IgD-negative memory B cell (primary cell): ENCODE data around the gene TMEM187. TPM values are rescaled to one million over a fixed set of nuclear protein-coding genes. Genes with fewer than 3 reads are reported as not detected.

Experiments used
- H3K27ac Mint-ChIP-seq, 3 donors: one replicate each; pipeline ENCODE4 v1.8.0; 2020 to 2022; ENCODE audit warnings: mild to moderate bottlenecking in 3 of 3, mixed read lengths in 3 of 3, moderate library complexity in 1 of 3
- H3K27me3 Mint-ChIP-seq: one replicate; pipeline ENCODE4 v1.8.0; 2021; ENCODE audit warnings: mixed read lengths
- H3K36me3 Mint-ChIP-seq: one replicate; pipeline ENCODE4 v1.8.0; 2020; ENCODE audit warnings: mild to moderate bottlenecking, mixed read lengths
- H3K4me1 Mint-ChIP-seq, 3 donors: one replicate each; pipeline ENCODE4 v1.8.0; 2020 to 2022; ENCODE audit warnings: mixed read lengths in 3 of 3, mild to moderate bottlenecking in 1 of 3
- H3K4me3 Mint-ChIP-seq, 4 donors: one replicate each; pipeline ENCODE4 v1.8.0; 2020 to 2022; ENCODE audit warnings: mild to moderate bottlenecking in 4 of 4, mixed read lengths in 4 of 4, moderate library complexity in 3 of 4
- H3K9me3 Mint-ChIP-seq, 3 donors: one replicate each; pipeline ENCODE4 v1.8.0; 2020 to 2021; ENCODE audit warnings: mixed read lengths in 3 of 3, mild to moderate bottlenecking in 1 of 3
- polyA plus RNA-seq: library from polyadenylated mRNA; unstranded; fragments of 300-500 nt; fragmentation: Illumina TruSeq; gene quantifications from one replicate; pipeline ENCODE4 v1.2.3, GENCODE V29; 2021

TMEM187 gene
- polyA plus RNA-seq, 1 donor from 2014 or later: 7.1 TPM

DNA sequence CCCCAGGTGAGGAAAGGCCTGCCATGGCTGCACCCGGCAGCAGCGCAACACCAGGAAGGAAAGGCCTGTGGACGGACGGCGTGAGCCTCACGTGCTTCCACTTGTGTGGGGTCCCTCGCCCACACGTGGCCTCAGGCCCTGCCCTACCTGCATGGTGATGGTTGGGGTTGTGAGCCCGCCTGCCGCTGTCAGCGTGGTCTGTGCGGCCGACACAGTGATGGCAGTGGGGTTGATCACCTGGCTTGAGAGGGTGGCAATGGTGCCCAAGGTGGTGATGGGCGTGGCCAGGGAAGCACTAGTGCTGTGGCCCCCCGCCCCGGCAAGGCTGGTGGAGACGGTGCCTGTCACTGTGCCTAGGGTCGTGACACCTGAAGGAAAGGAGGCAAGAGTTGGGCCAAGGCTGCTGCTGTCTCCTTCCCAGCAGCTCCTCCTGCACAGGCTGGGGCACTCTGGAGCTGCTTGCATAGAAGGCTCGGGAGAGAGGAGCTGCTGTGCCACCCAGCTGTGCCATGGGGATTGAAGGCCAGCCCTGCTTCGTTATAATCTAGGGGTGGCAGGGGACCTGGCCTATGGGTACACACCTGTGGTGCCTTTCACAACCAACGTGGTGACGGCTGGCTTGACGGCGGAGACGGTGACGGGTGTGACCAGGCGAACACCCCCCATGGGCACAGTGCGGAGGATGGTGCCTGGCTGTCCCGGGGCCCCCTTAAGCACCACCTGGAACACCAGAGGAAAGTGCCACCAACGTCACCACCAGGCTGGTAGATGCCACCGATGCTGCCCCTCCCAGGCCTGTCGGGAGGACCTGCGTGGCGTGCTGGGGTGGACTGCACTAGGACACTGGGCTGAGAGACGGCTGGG lies 16.3 kb upstream of the TMEM187 start:
- H3K4me3 Mint-ChIP-seq: no peak overlapping the region
- H3K27me3 Mint-ChIP-seq: no peaks in the 10 kb centered on the region
- H3K27ac Mint-ChIP-seq: peak overlapping the region in 2 of 3 donors; percentile 47 to 51
- H3K4me1 Mint-ChIP-seq: peaks cover 3 to 4% (median 3%) of the 10 kb centered on the region in 3 donors
- peaks cover 5% of the 10 kb centered on the region for H3K36me3 Mint-ChIP-seq
- no peaks in the 10 kb centered on the region for H3K9me3 Mint-ChIP-seq

DNA sequence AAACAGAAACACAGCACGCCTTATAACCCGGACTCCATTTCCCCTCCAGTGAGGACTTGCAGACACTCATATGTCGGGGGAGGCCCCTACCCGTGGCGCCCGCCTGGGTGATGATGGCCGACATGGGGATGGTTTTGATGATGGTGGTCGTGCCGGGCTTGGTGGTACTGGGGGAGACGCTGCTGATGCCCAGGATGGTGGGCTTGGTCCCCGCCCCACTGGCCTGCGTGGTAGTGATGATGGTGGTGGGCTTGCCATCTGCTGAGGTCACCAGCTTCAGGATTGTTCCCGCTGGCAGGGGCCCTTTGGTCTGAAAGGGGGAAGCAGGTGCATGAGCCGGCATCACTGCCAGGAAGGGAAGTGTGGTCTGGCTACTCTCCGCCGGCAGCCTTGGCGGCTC lies 15.3 kb upstream of the TMEM187 start:
- H3K27me3 Mint-ChIP-seq: no peaks in the 10 kb centered on the region
- H3K36me3 Mint-ChIP-seq: peaks cover 5% of the 10 kb centered on the region
- H3K4me3 Mint-ChIP-seq: peak overlapping the region in 1 of 4 donors; percentile 70
- no peaks in the 10 kb centered on the region for H3K9me3 Mint-ChIP-seq
- H3K4me1 Mint-ChIP-seq: peaks cover 3 to 4% (median 3%) of the 10 kb centered on the region in 3 donors
- H3K27ac Mint-ChIP-seq: no peak overlapping the region

DNA sequence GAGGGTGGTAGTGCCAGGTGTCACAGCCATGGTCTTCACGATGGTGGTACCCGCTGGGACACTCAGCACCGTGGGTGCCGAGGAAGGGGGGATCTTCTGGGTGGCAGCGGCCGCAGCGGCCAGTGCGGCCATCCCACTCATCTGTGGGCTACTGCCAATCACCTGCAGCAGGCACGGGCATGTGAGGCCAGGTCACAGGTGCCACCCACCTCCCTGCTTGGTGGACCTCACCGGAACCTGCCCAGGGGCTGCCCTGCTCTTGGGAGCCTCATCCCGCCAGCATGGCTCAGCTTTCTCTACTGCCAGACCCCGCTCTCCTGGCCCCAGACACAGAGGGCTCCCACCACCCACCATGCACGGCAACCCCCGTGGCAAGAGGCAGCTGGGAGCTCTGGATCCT lies 13.9 kb upstream of the TMEM187 start:
- Mint-ChIP-seq H3K27me3 (no peaks in the 10 kb centered on the region), H3K27ac (peak overlapping the region in 1 of 3 donors; percentile 80), H3K4me3 (no peak overlapping the region), H3K9me3 (no peaks in the 10 kb centered on the region), H3K36me3 (peaks cover 5% of the 10 kb centered on the region), H3K4me1 (peaks cover 0 to 5% (median 0%) of the 10 kb centered on the region in 3 donors)

DNA sequence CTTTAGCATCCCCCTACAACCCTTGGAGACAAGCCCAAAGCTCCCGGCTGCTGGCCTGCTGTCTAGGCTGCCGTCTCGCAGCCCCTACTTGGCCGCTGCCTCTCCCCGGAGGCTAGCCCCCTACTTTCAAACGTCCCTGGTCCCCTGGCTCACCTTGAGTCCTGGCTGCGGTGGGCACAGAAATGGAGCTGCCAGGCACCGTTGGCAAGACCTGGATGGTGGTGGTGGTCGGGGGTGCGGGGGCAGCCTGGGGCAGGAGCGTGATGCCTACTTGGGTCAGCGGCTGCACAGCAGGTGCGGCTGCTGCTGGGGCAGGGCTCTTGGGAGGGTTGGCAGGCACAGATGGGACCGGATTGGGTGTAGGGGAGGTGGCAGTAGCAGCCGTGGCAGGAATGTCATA lies 12.9 kb upstream of the TMEM187 start:
- peaks cover 0 to 5% (median 0%) of the 10 kb centered on the region in 3 donors for H3K4me1 Mint-ChIP-seq
- H3K27me3 Mint-ChIP-seq: no peaks in the 10 kb centered on the region
- peaks cover 3% of the 10 kb centered on the region for H3K36me3 Mint-ChIP-seq
- H3K9me3 Mint-ChIP-seq: no peaks in the 10 kb centered on the region
- H3K27ac Mint-ChIP-seq: no peak overlapping the region
- H3K4me3 Mint-ChIP-seq: no peak overlapping the region

DNA sequence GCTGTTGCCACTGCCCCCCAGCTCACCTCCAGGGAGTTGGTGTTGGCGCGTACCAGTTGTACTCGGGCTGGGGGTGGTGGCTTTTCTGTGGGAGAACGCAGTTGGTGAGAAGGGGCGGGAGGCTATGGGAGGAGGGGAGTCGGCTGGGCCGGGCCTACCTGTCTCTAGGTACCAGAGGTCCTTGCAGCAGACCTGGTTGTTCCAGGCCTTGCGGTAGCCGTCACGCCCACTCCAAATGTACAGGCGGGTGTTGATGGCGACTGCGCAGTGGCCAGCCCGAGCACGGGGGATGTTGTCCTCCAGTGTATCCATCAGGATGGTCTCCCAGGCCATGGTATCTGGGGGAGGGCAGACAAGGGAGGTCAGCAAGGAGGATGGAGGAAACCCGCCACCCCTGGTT lies 12.5 kb upstream of the TMEM187 start:
- H3K36me3 Mint-ChIP-seq: peaks cover 3% of the 10 kb centered on the region
- no peak overlapping the region for H3K4me3 Mint-ChIP-seq
- H3K27ac Mint-ChIP-seq: no peak overlapping the region
- no peaks in the 10 kb centered on the region for H3K27me3 Mint-ChIP-seq
- H3K4me1 Mint-ChIP-seq: peaks cover 0 to 5% (median 3%) of the 10 kb centered on the region in 3 donors
- H3K9me3 Mint-ChIP-seq: no peaks in the 10 kb centered on the region

DNA sequence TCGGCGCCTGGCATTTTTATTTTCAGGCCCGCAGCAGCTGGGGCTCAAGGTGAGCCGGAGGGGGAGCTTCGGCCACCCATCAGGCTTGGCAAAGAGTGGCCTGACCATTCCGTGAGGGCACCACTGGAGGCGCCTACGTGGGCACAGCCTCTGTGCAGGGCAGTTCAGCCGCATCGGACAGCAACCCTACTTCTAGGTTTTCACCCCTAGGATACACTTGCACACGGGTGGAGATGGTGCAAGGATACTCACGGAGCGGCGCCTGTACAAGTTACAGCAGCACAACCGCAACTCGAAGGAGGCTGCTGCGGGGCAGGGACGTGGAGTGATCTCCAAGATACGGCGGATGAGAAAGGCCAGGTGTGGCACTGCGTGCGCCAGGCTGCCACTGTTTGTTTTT lies 11.8 kb upstream of the TMEM187 start:
- Mint-ChIP-seq H3K4me3 (peak overlapping the region in 1 of 4 donors; percentile 53), H3K27me3 (no peaks in the 10 kb centered on the region), H3K27ac (no peak overlapping the region), H3K4me1 (peaks cover 4 to 5% (median 4%) of the 10 kb centered on the region in 3 donors), H3K9me3 (no peaks in the 10 kb centered on the region), H3K36me3 (peaks cover 3% of the 10 kb centered on the region)

DNA sequence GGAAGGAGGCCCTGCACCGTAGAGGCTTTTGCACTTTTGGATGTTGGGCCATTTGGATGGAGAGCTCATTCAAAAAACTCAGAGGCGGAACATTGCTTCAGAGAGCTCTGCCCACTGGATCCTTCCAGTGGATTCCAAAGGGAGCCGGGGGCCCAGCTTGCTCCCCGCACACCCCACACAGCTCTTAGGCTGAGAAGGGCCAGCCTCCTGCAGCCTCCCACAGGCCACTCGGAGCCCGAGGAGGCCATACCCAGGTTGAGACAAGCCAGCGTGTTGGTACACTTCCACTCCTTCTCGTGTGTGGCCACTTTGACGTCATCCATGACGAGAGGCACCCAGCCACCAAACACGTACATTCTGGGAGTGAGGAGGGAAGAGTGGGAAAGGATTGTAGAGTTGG lies 11.3 kb upstream of the TMEM187 start:
- H3K27ac Mint-ChIP-seq: no peak overlapping the region
- peaks cover 3% of the 10 kb centered on the region for H3K36me3 Mint-ChIP-seq
- no peaks in the 10 kb centered on the region for H3K27me3 Mint-ChIP-seq

DNA sequence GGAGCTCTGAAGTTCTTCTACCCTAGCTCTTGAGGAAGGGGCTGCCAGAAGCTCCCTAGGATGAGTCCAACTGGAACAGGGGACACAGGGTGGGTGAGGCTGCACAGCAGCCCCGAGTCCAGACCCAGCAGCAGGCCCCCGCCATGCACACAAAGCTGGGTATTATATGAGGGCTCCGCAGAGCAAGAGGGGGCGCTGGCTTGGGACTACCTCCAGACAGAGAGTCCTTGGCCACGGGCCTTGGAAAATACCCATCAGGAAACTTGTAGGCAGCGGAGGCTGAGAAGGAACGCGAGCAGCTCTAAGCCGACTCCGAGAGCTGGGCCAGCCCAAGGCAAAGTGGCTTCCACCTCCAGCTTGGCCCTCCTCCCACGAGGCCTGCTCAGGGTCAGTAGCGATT lies 9.0 kb upstream of the TMEM187 start:
- peak overlapping the region in 1 of 3 donors; percentile 35 for H3K27ac Mint-ChIP-seq

More for the DNA sequence above, 11.3 kb upstream of the TMEM187 start:
- Mint-ChIP-seq H3K4me3 (peak overlapping the region in 1 of 4 donors; percentile 53), H3K9me3 (no peaks in the 10 kb centered on the region), H3K4me1 (peaks cover 5 to 8% (median 8%) of the 10 kb centered on the region in 3 donors)

DNA sequence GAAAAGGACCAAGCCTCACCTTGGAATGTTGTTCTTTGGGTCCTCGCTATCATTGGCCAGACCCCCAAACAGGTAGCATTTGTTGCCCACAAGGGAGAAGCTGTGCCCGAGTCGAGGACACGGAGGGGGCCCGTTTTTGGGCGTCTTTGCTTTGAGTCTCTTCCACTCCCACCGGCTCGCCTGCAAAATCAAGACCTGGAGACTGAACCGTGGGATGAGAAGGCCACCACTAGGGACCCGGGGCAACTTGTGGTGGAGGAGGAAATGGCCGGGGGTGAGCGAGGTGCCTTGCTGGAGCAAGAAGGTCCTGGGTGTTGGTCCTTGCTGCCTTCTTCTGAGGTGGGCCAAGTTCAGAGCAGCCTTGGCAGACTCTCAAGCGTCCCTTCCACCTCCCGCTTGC lies 8.4 kb upstream of the TMEM187 start:
- peaks cover 16 to 22% (median 21%) of the 10 kb centered on the region in 3 donors for H3K4me1 Mint-ChIP-seq
- no peaks in the 10 kb centered on the region for H3K36me3 Mint-ChIP-seq
- peak overlapping the region in 1 of 3 donors; percentile 35 for H3K27ac Mint-ChIP-seq
- no peak overlapping the region for H3K4me3 Mint-ChIP-seq
- no peaks in the 10 kb centered on the region for H3K9me3 Mint-ChIP-seq
- H3K27me3 Mint-ChIP-seq: no peaks in the 10 kb centered on the region

More for the DNA sequence above, 9.0 kb upstream of the TMEM187 start:
- no peaks in the 10 kb centered on the region for H3K36me3 Mint-ChIP-seq
- peaks cover 16 to 22% (median 21%) of the 10 kb centered on the region in 3 donors for H3K4me1 Mint-ChIP-seq
- no peaks in the 10 kb centered on the region for H3K9me3 Mint-ChIP-seq
- H3K4me3 Mint-ChIP-seq: peak overlapping the region in 1 of 4 donors; percentile 35
- H3K27me3 Mint-ChIP-seq: no peaks in the 10 kb centered on the region

DNA sequence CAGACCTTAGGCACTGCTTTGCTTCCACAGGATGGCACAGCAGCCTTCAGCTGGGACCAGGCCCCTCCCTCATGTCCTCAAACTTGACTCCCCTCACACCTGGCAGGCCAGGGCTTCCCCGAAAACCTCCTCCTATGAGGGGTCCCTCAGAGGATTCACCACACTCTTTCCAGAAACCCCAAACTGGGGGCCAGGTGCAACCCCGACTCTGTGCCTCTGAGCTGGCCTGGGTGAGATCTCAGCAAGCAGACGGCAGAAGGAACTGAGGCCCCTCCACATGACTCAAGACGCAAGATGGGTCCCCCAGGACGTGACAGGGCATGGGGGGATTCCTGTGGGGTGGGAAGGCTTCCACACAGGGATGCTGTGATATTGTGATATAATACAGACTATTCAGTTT lies 7.1 kb upstream of the TMEM187 start:
- peak overlapping the region in 1 of 4 donors; percentile 65 for H3K4me3 Mint-ChIP-seq
- no peaks in the 10 kb centered on the region for H3K27me3 Mint-ChIP-seq
- H3K27ac Mint-ChIP-seq: peak overlapping the region; percentile 64 to 87 (median 70)
- no peaks in the 10 kb centered on the region for H3K36me3 Mint-ChIP-seq
- H3K9me3 Mint-ChIP-seq: no peaks in the 10 kb centered on the region
- H3K4me1 Mint-ChIP-seq: peaks cover 21 to 27% (median 24%) of the 10 kb centered on the region in 3 donors

DNA sequence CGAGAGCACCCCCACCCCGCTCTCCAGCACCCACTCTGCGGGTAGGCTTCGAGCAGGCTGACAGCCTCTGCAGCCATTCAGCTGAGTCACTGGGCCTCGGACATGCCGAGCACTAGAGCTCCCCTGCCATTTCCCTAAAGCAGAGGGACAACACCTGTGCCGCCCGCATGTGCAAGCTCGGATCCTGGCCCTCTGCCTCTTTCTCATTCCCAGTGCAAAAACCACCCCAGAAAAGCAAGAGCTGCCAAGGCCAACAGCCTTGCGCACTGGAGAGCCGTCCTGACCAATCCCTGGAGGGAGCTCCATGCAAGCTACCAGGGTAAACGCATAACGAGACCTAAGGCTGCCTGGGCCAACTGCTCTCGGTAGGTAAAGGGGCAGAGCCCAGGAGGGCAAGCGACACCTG lies 6.3 kb upstream of the TMEM187 start:
- Mint-ChIP-seq H3K4me3 (peak overlapping the region in 2 of 4 donors; percentile 70 to 99), H3K27me3 (no peaks in the 10 kb centered on the region), H3K27ac (peak overlapping the region; percentile 47 to 70 (median 67)), H3K9me3 (no peaks in the 10 kb centered on the region), H3K4me1 (peaks cover 21 to 27% (median 24%) of the 10 kb centered on the region in 3 donors), H3K36me3 (no peaks in the 10 kb centered on the region)

DNA sequence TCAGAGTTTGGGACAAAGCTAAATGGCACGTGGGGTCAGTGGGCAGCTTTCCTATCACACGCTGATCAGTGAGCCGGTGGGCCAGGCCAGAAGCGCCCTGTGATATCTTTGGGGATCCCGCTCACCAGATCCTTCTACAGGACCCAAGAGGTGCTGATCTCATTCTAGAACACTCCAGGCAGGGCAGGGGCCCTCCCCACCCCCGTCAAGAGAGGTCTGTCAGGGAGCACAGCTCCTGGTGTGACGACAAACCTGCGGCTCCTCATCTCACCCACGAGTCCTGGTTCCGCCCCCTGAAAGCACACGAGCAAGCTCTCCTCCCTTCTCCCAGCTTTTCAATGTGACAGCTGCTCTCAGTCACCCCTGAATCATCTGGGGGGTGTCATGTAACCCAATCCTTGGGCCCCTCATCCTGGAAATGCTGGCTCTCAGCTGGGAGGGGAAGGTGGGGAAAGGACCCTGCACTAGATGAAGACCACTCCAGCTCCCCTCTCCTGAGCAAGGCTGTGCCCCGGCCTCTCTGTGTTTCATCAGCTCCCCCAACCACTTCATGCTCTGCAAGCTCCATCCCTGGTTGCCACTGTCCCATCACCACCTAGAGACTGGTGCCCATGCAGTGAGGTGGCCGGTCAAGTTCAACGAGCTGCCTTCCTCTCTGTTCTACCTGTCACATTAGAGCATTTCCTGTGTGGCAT lies 5.6 kb upstream of the TMEM187 start:
- Mint-ChIP-seq H3K27me3 (no peaks in the 10 kb centered on the region), H3K9me3 (no peaks in the 10 kb centered on the region), H3K36me3 (no peaks in the 10 kb centered on the region), H3K4me3 (peak overlapping the region; percentile 90 to 100 (median 100)), H3K27ac (peak overlapping the region; percentile 70 to 93 (median 72)), H3K4me1 (peaks cover 21 to 27% (median 24%) of the 10 kb centered on the region in 3 donors)

DNA sequence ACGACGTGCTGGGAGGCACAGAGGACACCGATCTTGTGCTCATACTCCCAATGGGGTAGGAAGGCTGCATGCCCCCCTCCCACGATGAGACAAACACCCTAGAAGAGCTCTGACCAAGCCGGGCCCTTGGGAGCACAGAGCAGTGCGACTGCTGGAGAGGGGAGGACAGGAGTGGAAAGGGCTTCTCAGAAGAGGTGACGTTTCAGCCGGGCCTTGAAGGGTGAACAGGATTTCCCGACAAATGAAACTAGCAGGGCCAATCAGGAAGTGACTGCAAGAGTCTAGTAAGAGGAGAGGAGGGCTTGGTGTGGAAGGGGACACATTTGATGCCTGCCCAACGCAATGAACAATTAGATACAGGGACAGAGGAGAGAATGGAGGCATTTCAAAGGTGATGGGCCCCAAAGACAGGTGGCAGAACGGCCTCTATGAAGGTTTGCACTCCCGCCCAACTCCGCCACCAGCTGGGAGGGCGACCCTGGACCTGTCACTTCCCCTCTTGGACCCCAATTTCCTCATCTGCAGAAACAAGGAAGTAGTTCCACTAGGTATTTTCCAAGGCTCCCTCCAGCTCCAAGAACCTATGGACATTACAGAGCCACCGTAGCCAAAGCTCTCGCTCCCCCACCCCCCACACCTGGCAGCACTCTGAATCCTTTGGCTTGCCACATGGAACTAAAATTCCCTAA lies 4.9 kb upstream of the TMEM187 start:
- no peaks in the 10 kb centered on the region for H3K27me3 Mint-ChIP-seq
- H3K27ac Mint-ChIP-seq: peak overlapping the region; percentile 70 to 93 (median 72)
- no peaks in the 10 kb centered on the region for H3K36me3 Mint-ChIP-seq
- no peaks in the 10 kb centered on the region for H3K9me3 Mint-ChIP-seq
- H3K4me3 Mint-ChIP-seq: peak overlapping the region; percentile 90 to 100 (median 100)
- H3K4me1 Mint-ChIP-seq: peaks cover 20 to 27% (median 24%) of the 10 kb centered on the region in 3 donors

DNA sequence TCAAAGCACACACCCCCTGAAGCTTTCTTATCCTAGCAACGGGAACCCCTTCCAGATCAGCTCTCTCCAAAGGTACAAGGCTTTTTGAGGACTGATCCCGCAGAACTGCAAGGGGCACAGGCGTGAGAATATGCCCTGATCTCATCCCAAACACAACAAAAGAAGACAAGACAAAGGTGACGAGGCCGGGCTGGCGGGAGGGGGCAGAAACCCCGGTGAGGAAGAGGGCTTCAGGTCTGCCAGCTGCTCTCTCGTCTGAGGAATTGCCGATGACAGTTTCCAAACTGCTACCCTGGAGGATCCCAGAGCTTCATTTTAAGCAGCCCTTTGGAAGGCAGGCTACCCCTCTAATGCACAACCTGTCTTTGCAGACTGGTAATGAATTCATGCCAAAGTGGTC lies 4.3 kb upstream of the TMEM187 start:
- peaks cover 16 to 27% (median 27%) of the 10 kb centered on the region in 3 donors for H3K4me1 Mint-ChIP-seq
- peak overlapping the region; percentile 70 to 93 (median 72) for H3K27ac Mint-ChIP-seq
- H3K36me3 Mint-ChIP-seq: no peaks in the 10 kb centered on the region

DNA sequence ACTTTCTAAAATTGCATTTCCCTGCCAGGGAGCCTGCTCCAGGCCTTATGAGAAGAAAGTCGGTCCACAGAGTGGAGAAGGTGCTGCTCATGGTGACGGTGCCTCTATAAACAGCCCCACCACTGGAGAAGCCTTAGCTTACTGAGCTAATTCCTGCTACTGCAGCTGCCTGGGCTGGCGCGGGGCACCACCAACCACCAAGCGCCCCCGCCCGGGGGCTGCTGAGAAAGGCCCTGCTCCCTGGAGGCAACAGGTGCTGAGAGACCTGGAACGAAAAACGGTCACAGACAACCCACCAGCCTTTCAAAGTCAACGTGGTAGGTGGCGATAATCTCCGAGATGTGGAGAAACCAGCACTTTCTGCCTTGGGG lies 3.8 kb upstream of the TMEM187 start:
- Mint-ChIP-seq H3K27me3 (no peaks in the 10 kb centered on the region), H3K9me3 (no peaks in the 10 kb centered on the region), H3K4me1 (peaks cover 16 to 31% (median 27%) of the 10 kb centered on the region in 3 donors)

More for the DNA sequence above, 4.3 kb upstream of the TMEM187 start:
- Mint-ChIP-seq H3K4me3 (peak overlapping the region; percentile 90 to 100 (median 100)), H3K9me3 (no peaks in the 10 kb centered on the region), H3K27me3 (no peaks in the 10 kb centered on the region)

More for the DNA sequence above, 3.8 kb upstream of the TMEM187 start:
- Mint-ChIP-seq H3K27ac (peak overlapping the region in 2 of 3 donors; percentile 70 to 77), H3K36me3 (no peaks in the 10 kb centered on the region), H3K4me3 (peak overlapping the region; percentile 90 to 100 (median 100))
